H9 (cell line): Measurements from ENCODE around the gene FNDC3B. TPM values are rescaled to one million over a fixed set of nuclear protein-coding genes. Genes with fewer than 3 reads are reported as not detected.

Experiments used
- DNase-seq: peaks from one replicate; pipeline ENCODE4 v3.0.0-alpha.2; 2017
- H2AFZ ChIP-seq: one replicate; pipeline ENCODE4 v1.6.1; 2013; ENCODE audit warnings: mild to moderate bottlenecking, low read length, control low read depth, moderate library complexity
- H2AK5ac ChIP-seq: 2 replicates; pipeline ENCODE4 v1.6.1; 2013; ENCODE audit warnings: low read length, control low read depth, mixed read lengths; ENCODE audit not compliant: insufficient read length
- H2BK120ac ChIP-seq: one replicate; pipeline ENCODE4 v1.6.1; 2013; ENCODE audit warnings: low read depth, mild to moderate bottlenecking, low read length, control low read depth, inconsistent platforms; ENCODE audit not compliant: poor library complexity, severe bottlenecking
- H2BK12ac ChIP-seq: 2 replicates; pipeline ENCODE4 v1.6.1; 2013; ENCODE audit warnings: low read length, control low read depth, mixed read lengths, low read depth; ENCODE audit not compliant: insufficient read length
- H2BK15ac ChIP-seq: 2 replicates; pipeline ENCODE4 v1.6.1; 2013; ENCODE audit warnings: low read depth, low read length, control low read depth
- H2BK20ac ChIP-seq: one replicate; pipeline ENCODE4 v1.6.1; 2013; ENCODE audit warnings: low read depth, mild to moderate bottlenecking, low read length, control low read depth, inconsistent platforms; ENCODE audit not compliant: poor library complexity, severe bottlenecking
- H2BK5ac ChIP-seq: 2 replicates; pipeline ENCODE4 v1.6.1; 2013; ENCODE audit warnings: low read length, control low read depth, mixed read lengths; ENCODE audit not compliant: insufficient read length
- H3K14ac ChIP-seq: 2 replicates; pipeline ENCODE4 v1.6.1; 2013; ENCODE audit warnings: low read length, control low read depth; ENCODE audit not compliant: insufficient read depth
- H3K18ac ChIP-seq: 2 replicates; pipeline ENCODE4 v1.6.1; 2013; ENCODE audit warnings: low read depth, mild to moderate bottlenecking, mixed read lengths, low read length, control low read depth; ENCODE audit not compliant: insufficient read length
- H3K23ac ChIP-seq: 2 replicates; pipeline ENCODE4 v1.6.1; 2013; ENCODE audit warnings: low read length, control low read depth, mixed read lengths, low read depth; ENCODE audit not compliant: insufficient read length
- H3K23me2 ChIP-seq: 2 replicates; pipeline ENCODE4 v1.6.1; 2013; ENCODE audit warnings: low read depth, mild to moderate bottlenecking, mixed read lengths, low read length, control low read depth; ENCODE audit not compliant: insufficient read length, poor library complexity, severe bottlenecking
- H3K27ac ChIP-seq: 2 replicates; pipeline ENCODE4 v1.5.1; 2013; ENCODE audit warnings: low read length, control low read depth, mixed read lengths, low read depth; ENCODE audit not compliant: insufficient read length
- H3K27me3 ChIP-seq: 2 replicates; pipeline ENCODE4 v1.6.1; 2013; ENCODE audit warnings: low read length, control low read depth, inconsistent platforms; ENCODE audit not compliant: insufficient read depth
- H3K4ac ChIP-seq: 2 replicates; pipeline ENCODE4 v1.6.1; 2013; ENCODE audit warnings: low read depth, mild to moderate bottlenecking, control low read depth, inconsistent platforms, low read length, moderate library complexity
- H3K4me1 ChIP-seq: 2 replicates; pipeline ENCODE4 v1.6.1; 2013; ENCODE audit warnings: low read length, control low read depth, inconsistent platforms; ENCODE audit not compliant: insufficient read depth
- H3K4me2 ChIP-seq: 2 replicates; pipeline ENCODE4 v1.6.1; 2013; ENCODE audit warnings: low read length, control low read depth, mixed read lengths; ENCODE audit not compliant: insufficient read length, insufficient read depth
- H3K56ac ChIP-seq: 2 replicates; pipeline ENCODE4 v1.6.1; 2013; ENCODE audit warnings: low read depth, mild to moderate bottlenecking, mixed read lengths, low read length, control low read depth; ENCODE audit not compliant: insufficient read length
- H3K79me1 ChIP-seq: 2 replicates; pipeline ENCODE4 v1.6.1; 2013; ENCODE audit warnings: low read depth, mild to moderate bottlenecking, moderate library complexity, low read length, control low read depth, inconsistent platforms; ENCODE audit not compliant: insufficient read depth, poor library complexity, severe bottlenecking
- H3K79me2 ChIP-seq: 2 replicates; pipeline ENCODE4 v1.6.1; 2013; ENCODE audit warnings: low read length, control low read depth, inconsistent platforms; ENCODE audit not compliant: insufficient read depth
- H3K9ac ChIP-seq: 2 replicates; pipeline ENCODE4 v1.6.1; 2013; ENCODE audit warnings: low read length, control low read depth, mixed read lengths; ENCODE audit not compliant: insufficient read length; ENCODE audit errors: extremely low read depth
- H3K9me3 ChIP-seq: one replicate; pipeline ENCODE4 v1.6.1; 2013; ENCODE audit warnings: low read depth, low read length, inconsistent platforms; ENCODE audit not compliant: control insufficient read depth
- H3T11ph ChIP-seq: one replicate; pipeline ENCODE4 v1.6.1; 2013; ENCODE audit warnings: mild to moderate bottlenecking, low read length, control low read depth, inconsistent platforms
- H4K20me1 ChIP-seq: one replicate; pipeline ENCODE4 v1.6.1; 2013; ENCODE audit not compliant: control insufficient read depth, insufficient read length, insufficient read depth
- H4K5ac ChIP-seq: 2 replicates; pipeline ENCODE4 v1.6.1; 2013; ENCODE audit warnings: low read depth, mild to moderate bottlenecking, mixed read lengths, low read length, control low read depth; ENCODE audit not compliant: insufficient read length
- H4K8ac ChIP-seq: replicated peaks from 2 replicates; pipeline ENCODE4 v1.6.1; 2013; ENCODE audit warnings: low read length, control low read depth, mixed read lengths, low read depth; ENCODE audit not compliant: insufficient read length
- H4K91ac ChIP-seq: 2 replicates; pipeline ENCODE4 v1.6.1; 2013; ENCODE audit warnings: low read depth, mild to moderate bottlenecking, moderate library complexity, mixed read lengths, low read length, control low read depth; ENCODE audit not compliant: insufficient read length
- H3K27ac Mint-ChIP-seq, 3 experiments: 2 replicates in 2 of 3; 3 replicates in 1 of 3; pipeline ENCODE4 v1.8.0; 2020 to 2021; ENCODE audit warnings: mixed read lengths in 3 of 3, mild to moderate bottlenecking in 1 of 3, moderate library complexity in 1 of 3
- H3K27me3 Mint-ChIP-seq: 2 replicates; pipeline ENCODE4 v1.8.0; 2021; ENCODE audit warnings: low read depth, mild to moderate bottlenecking, moderate library complexity, mixed read lengths
- H3K36me3 Mint-ChIP-seq, 3 experiments: 2 replicates in 2 of 3; 3 replicates in 1 of 3; pipeline ENCODE4 v1.8.0; 2020 to 2021; ENCODE audit warnings: low read depth in 3 of 3, mixed read lengths in 3 of 3; ENCODE audit not compliant: insufficient read depth in 1 of 3
- H3K4me1 Mint-ChIP-seq, 2 experiments: 2 replicates each; pipeline ENCODE4 v1.8.0; 2020; ENCODE audit warnings: mixed read lengths in 2 of 2
- H3K4me3 Mint-ChIP-seq, 2 experiments: 2 replicates in 1 of 2; 3 replicates in 1 of 2; pipeline ENCODE4 v1.8.0; 2020 to 2021; ENCODE audit warnings: mild to moderate bottlenecking in 2 of 2, mixed read lengths in 2 of 2, moderate library complexity in 1 of 2
- H3K9me3 Mint-ChIP-seq, 2 experiments: 2 replicates in 1 of 2; 3 replicates in 1 of 2; pipeline ENCODE4 v1.8.0; 2020; ENCODE audit warnings: mild to moderate bottlenecking in 2 of 2, mixed read lengths in 2 of 2, moderate library complexity in 1 of 2
- CTCF ChIP-seq: fragments of 200-600 bp; sonication (generic); conservative IDR thresholded peaks from 3 replicates; pipeline ENCODE4 v1.8.0; 2021; ENCODE audit warnings: antibody characterized with exemption, mild to moderate bottlenecking
- WGBS: extraction: QIAGEN DNeasy Blood & Tissue Kit; methylation state at CpG from one replicate; pipeline ENCODE4 v1.1.7; 2013; ENCODE audit warnings: missing lambda C conversion rate, low lambda C conversion rate, mixed read lengths; ENCODE audit not compliant: insufficient read length; ENCODE audit errors: extremely low coverage; 5-methylcytosine and 5-hydroxymethylcytosine counted together
- total RNA-seq: library from RNA; stranded (reverse); gene quantifications from 2 replicates; pipeline ENCODE4 v1.2.1, GENCODE V29; 2021

FNDC3B gene
- total RNA-seq, 1 experiment from 2014 or later, result 43.8 TPM

GRCh38 chr3:172325461-172325860 lies 286.1 kb downstream of the FNDC3B start:
- Mint-ChIP-seq H3K36me3 (peaks cover 12 to 35% (median 33%) of the 10 kb centered on the region in 3 experiments), H3K4me3 (no peak overlapping the region), H3K27me3 (no peaks in the 10 kb centered on the region; the same call in 1 of the 2 replicates), H3K4me1 (no peaks in the 10 kb centered on the region), H3K27ac (no peak overlapping the region), H3K9me3 (no peaks in the 10 kb centered on the region)
- H2AFZ ChIP-seq, result no peak overlapping the region
- no peak overlapping the region for H3K4ac ChIP-seq
- H4K91ac ChIP-seq, result no peak overlapping the region
- no peak overlapping the region for H2BK12ac ChIP-seq
- H2BK5ac ChIP-seq, result no peak overlapping the region
- H4K20me1 ChIP-seq, result no peaks in the 10 kb centered on the region
- H3K23ac ChIP-seq, result no peak overlapping the region
- no peak overlapping the region for H2BK120ac ChIP-seq
- no peak overlapping the region for H3K18ac ChIP-seq
- H3T11ph ChIP-seq, result no peak overlapping the region
- H3K56ac ChIP-seq, result no peak overlapping the region
- H3K9me3 ChIP-seq, result no peaks in the 10 kb centered on the region
- H3K9ac ChIP-seq, result no peak overlapping the region
- no peak overlapping the region for H2AK5ac ChIP-seq
- H2BK20ac ChIP-seq, result no peak overlapping the region
- no peak overlapping the region for H3K27ac ChIP-seq
- no peaks in the 10 kb centered on the region for H3K27me3 ChIP-seq
- no peaks in the 10 kb centered on the region for H3K4me1 ChIP-seq
- no peak for TF ChIP-seq CTCF
- no peaks in the 10 kb centered on the region for H3K23me2 ChIP-seq
- H2BK15ac ChIP-seq, result no peak overlapping the region
- H4K5ac ChIP-seq, result no peak overlapping the region
- no peak overlapping the region for H3K14ac ChIP-seq
- DNase-seq, result no peak
- H3K79me2 ChIP-seq, result no peaks in the 10 kb centered on the region
- WGBS, result no CpG with 5 or more reads among the region's 8 CpGs
- H3K79me1 ChIP-seq, result no peaks in the 10 kb centered on the region
- H3K4me2 ChIP-seq, result no peak overlapping the region
- no peak overlapping the region for H4K8ac ChIP-seq
